CD1c-positive myeloid dendritic cell (primary cell): ENCODE data around the gene ABCC6.
A peak's percentile ranks its signal among the peaks of the same experiment; 100 is the strongest.
"Not testable (repeated sequence)": the region's sequence is repeated elsewhere in the genome, so short reads cannot be mapped to it uniquely, and the experiment has no call there.

ENCODE experiments used
- DNase-seq: peaks from one replicate; pipeline ENCODE4 v3.0.0-alpha.2; 2016; ENCODE audit errors: extremely low spot score

ABCC6 gene

DNA sequence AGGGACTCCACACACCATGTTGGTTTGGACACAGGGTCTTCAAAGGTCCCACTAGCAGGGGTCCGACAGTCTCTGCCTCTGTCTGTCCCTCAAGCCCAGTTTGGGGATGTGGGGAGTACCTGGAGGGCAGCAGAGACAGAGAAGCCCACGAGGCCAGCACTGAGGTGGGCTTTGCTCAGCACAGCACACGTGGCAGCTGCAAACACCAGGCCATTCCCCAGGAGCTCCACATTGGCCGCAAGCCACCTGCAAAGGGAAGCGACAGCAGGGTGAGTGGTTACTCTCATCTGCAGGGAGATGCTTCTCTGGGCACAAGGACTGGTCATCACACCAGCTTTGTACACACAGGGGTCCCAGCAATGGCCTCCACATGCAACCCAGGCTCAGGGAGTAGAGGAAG, 62.0 kb downstream of the ABCC6 start:
- no peak for DNase-seq

- no peak for DNase-seq
Measured at GRCh38 chr16:16159662-16160061, 63.6 kb downstream of the ABCC6 start.

- DNase-seq: no peak
Measured at GRCh38 chr16:16158741-16159374, 64.4 kb downstream of the ABCC6 start.

DNA sequence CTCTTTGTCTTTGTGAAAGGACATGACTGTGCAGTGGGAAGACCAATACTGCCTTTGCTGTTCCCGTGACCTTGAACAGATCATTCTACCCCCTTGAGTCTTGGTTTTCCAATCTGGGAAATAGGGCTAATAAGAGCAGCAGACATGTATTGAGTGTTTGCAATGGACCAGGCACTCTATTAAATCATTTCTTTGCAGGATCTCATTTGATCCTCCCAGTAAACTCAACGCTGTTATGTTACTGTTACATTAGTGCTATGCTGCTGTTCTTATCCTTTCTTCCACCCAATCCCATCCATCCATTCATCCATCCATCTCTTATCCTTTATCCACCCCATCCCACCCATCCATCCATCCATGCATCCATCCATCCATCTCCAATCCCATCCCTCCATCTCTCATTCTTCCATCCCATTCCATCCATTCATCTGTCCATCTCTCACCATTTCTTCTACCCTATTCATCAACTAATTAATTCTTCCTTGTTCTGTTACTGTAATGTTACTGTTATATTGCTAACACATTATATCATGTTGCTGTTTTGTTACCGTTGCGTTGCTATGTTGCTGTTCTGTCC, 65.1 kb downstream of the ABCC6 start:
- DNase-seq: no peak

- no peak for DNase-seq
Measured at GRCh38 chr16:16157166-16157565, 66.1 kb downstream of the ABCC6 start.

DNA sequence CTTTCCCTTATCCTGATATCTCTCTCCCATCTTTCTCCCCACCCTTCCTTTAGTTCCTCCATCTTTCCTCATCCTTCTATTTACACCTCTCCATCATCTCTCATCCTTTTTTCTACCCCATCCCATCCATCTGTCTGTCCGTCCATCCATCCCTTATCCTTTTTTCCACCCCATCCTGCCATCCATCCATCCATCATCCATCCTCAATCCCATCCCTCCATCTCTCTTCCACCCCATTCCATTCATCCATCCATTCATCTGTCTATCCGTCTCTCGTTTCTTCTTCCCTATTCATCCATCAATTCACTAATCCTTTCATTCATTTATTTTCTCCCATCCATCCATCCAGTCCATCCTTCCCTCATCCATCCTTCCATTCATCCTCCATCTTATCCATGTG, 68.1 kb downstream of the ABCC6 start:
- no peak for DNase-seq

- DNase-seq: no peak
Measured at GRCh38 chr16:16154281-16154951, 68.9 kb downstream of the ABCC6 start.

GRCh38 chr16:16153000-16153399, 70.3 kb downstream of the ABCC6 start:
- not testable (repeated sequence) for DNase-seq

DNA sequence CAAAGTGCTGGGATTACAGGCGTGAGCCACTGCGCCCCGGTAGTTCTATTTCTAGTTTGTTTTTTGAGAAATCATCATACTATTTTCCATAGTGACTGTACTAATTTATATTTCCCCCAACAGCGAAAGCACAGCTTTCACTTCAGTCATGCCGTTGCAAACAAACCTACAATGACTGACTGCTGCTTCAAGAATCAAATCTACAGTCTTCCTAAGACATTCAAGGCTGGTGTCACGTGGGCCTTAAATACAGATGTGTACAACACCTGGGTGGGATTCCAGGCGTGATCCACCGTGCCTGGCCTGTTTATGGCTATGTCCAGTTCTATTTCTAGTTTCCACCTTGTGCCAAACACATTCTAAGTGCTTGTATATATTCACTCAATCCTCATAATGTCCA, 72.0 kb downstream of the ABCC6 start:
- DNase-seq: no peak

DNA sequence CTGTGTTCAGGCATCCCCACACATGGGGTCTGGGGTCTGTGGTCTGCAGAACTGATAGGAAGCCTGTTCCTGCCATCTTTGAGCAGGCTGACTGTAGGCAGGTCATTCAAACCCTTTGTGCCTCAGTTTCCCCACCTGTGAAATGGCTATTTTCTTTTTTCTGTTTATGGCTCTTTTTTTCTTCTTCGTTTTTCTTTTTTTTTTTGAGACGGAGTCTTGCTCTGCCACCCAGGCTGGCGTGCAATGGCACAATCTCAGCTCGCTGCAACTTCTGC, 72.5 kb downstream of the ABCC6 start:
- no peak for DNase-seq

- DNase-seq: no peak
Measured at GRCh38 chr16:16150117-16150877, 73.0 kb downstream of the ABCC6 start.

DNA sequence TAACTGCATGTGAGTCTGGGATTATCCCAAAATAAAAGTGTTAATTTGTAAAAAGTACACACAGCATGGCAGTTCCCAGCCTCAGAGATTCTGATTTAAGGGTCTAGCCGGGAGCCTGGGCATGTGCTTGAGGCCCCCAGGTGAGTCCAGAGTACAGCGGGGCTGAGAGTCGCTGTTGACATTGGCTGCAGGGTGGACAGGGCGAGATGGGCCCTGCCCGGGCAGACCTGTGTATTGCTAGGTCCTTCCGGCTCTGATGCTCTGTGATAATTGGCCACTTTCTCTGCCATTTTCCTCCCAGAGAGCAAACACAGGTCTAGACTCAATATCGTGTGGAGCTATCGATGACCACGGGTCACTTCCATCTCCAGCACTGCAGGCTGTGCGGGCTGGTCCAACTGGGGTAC, 73.6 kb downstream of the ABCC6 start:
- no peak for DNase-seq

DNA sequence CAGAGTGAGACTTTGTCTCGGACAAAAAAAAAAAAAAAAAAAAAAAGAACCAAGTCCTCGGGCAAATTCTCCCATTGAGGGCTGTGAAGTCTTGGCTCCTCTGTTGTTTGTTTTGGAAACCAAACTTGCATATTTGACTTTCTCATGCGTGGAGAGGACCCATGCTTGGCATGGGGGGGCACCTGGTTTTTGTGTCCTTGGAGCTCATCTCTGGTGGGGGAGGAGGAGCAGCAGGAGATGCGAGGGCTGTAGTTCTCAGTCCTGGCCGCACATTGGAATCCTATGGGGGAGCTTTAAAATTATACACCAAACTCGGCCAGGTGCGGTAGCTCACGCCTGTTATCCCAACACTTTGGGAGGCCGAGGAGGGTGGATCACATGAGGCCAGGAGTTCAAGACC, 74.5 kb downstream of the ABCC6 start:
- DNase-seq: no peak

DNA sequence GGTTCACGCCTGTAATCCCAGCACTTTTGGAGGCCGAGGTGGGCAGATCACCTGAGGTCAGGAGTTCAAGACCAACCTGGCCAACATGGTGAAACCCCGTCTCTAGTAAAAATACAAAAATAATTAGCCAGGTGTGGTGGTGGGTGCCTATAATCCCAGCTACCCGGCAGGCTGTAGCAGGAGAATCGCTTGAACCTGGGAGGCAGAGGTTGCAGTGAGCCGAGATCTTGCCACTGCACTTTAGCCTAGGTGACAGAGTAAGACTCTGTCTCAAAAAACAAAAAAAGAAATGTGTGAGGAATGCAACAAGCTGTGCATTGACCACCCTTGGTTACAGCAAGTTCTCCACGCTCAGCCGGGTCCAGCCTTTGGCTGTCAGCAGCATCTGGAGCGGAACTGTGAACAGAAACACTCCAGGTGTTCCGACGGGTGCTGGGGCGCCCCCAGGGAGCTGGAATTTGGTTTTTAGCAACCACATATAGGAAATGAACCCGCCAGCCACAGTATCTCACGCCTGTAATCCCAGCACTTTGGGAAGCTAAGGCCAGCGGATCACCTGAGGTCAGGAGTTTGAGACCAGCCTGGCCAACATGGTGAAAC, 75.2 kb downstream of the ABCC6 start:
- DNase-seq: not testable (repeated sequence)

GRCh38 chr16:16147316-16147999, 75.8 kb downstream of the ABCC6 start:
- DNase-seq: no peak

DNA sequence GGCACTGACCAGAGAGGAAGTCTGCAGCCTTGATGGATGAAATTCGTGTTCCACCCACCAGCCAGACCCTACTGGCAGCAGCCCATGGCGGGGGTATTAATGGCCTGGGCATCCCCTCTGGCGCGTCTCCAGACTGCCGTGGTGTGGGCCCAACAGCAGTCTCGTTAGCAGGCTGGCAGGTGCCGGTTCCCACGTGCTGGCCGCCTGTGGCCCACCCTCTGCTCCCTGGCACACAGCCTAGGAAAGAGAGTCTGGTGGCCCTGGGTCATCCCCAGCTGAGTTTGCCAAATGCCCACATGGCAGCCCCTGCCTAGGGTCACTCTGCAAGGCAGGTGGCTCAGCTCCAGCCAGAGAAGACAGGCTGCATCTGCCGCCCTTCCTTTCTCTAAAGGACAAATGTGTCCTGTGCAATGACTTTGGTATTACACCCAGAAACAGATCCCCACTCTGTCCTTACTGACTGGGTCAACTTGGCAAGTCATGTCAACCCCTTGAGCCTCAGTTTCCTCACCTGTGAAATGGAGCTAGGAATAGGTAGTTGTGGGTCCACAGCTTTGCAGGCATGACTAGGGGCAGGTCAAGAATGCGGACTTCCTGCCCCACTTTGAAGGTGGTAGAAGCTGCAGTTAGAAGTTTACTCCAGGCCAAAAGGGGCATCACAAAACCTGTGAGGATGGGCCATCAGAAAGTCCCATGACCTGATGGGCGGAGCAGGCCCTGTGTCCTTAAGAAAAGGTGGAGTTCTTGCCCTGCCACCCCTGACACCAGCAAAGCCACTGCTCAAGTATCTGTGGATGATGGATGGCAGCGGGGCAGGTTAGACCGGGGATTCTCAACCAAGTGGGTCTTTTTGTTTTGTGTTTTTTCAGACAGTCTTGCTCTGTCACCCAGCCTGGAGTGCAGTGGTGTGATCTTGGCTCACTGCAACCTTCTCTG, 76.6 kb downstream of the ABCC6 start:
- no peak for DNase-seq

- no peak for DNase-seq
Measured at GRCh38 chr16:16145286-16145685, 78.0 kb downstream of the ABCC6 start.

DNA sequence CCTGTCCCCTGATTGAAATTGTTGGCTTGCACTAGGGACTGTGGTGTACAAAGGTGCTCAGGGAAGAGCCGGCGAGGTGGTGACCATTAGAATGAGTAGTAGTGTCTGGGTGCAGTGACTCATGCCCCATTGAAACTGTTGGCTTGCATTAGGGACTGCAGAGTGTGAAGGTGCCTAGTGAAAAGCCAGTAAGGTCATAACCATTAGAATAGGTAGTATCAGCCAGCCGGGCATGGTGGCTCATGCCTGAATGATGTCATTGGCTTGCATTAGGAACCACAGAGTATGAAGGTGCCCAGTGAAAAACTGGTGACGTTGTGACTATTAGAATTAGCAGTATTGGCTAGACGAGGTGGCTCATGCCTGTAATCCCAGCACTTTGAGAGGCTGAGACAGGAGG, 78.9 kb downstream of the ABCC6 start:
- no peak for DNase-seq

DNA sequence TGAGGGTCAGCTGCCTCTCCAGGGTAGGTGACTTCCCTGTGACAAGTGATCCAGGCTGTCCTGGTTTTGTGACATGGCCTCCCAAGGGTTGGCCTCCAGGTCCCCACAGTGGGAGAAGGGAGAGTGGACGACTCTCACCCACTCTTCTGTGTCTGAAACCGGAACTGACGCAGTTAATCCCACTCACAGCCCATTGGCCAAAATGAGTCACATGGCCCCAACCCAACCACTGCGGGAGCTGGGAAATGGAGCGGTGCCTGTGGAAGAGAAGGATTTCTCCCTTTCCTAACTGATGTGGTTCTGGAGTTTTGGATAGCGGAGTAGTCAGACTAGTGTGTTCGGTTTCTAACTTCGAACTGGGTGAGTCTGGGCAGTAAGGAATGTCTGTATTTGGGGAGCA, 79.4 kb downstream of the ABCC6 start:
- DNase-seq: no peak

DNA sequence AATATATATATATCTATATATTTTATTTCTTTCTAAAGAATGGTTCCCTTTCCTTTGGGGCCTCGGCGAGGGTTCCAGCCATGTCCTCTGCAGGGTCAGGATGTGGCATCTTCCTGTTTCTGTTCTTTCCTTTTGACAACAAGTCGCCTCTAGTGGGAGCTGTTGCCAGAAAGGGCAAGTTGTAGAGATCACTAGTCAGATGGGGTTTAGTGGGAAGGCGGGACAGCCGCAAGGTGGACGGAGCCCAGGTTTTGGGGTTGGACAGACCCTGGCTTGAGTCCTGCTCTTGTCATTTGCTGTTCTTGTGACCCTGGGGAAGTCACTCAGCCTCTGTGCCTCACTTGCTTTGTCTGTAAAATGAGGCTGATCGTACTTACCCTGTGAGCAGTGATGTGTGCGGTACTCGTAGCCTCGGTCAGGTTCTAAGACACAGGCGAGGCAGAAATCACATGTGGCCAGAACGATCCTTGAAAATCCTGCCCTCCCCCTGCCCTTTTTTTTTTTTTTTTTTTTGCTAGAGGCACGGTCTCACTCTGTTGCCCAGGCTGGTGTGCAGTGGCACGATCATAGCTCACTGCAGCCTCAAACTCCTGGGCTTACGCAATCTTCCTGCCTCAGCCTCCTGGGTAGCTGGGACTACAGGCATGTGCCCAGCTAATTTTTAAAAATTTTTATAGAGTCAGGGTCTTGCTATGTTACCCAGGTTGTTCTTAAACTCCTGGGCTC, 80.1 kb downstream of the ABCC6 start:
- peak; percentile 22 for DNase-seq
